Esophagus (tissue), 2 donors: ENCODE data around the gene NAP1L1. TPM values are rescaled to one million over a fixed set of nuclear protein-coding genes. Genes with fewer than 3 reads are reported as not detected.
A peak's percentile ranks its signal among the peaks of the same experiment; 100 is the strongest.

Experiments used
- H3K27ac ChIP-seq, 2 donors: one replicate each; pipeline ENCODE4 v1.5.1; 2013; ENCODE audit warnings: low read depth in 2 of 2, mild to moderate bottlenecking in 2 of 2, inconsistent platforms in 1 of 2, low read length in 1 of 2, moderate library complexity in 1 of 2
- H3K27me3 ChIP-seq, 2 donors: one replicate each; pipeline ENCODE4 v1.6.1; 2013; ENCODE audit warnings: low read length in 2 of 2, control low read depth in 1 of 2, mild to moderate bottlenecking in 1 of 2; ENCODE audit not compliant: insufficient read depth in 2 of 2, control insufficient read depth in 1 of 2
- H3K36me3 ChIP-seq, 2 donors: one replicate each; pipeline ENCODE4 v1.6.1; 2013; ENCODE audit warnings: low read length in 1 of 2; ENCODE audit not compliant: control insufficient read depth in 2 of 2, insufficient read depth in 2 of 2
- H3K4me1 ChIP-seq, 2 donors: one replicate each; pipeline ENCODE4 v1.6.1; 2013; ENCODE audit warnings: low read length in 1 of 2; ENCODE audit not compliant: control insufficient read depth in 2 of 2, insufficient read depth in 2 of 2
- H3K4me3 ChIP-seq, 2 donors: one replicate each; pipeline ENCODE4 v1.5.1; 2013; ENCODE audit warnings: low read length in 2 of 2, mild to moderate bottlenecking in 2 of 2, low read depth in 1 of 2, moderate library complexity in 1 of 2
- H3K9me3 ChIP-seq, 2 donors: one replicate each; pipeline ENCODE4 v1.6.1; 2013; ENCODE audit warnings: mild to moderate bottlenecking in 2 of 2, low read depth in 1 of 2, low read length in 1 of 2, moderate library complexity in 1 of 2; ENCODE audit not compliant: control insufficient read depth in 2 of 2, insufficient read depth in 1 of 2
- whole genome bisulfite sequencing, 2 donors: extraction: QIAGEN DNeasy Blood & Tissue Kit; methylation state at CpG; one replicate each; pipeline ENCODE4 v1.1.7; 2013; 5-methylcytosine and 5-hydroxymethylcytosine counted together
- polyA plus RNA-seq, 2 donors: library from polyadenylated mRNA; stranded (reverse); fragments of 200-250 nt; gene quantifications; one replicate each; pipeline ENCODE4 v1.2.3, GENCODE V29; 2013
- donor health status: healthy with polysubstance abuse.
- donor health status: Bipolar disorder and iron deficiency.

Gene NAP1L1
- polyA plus RNA-seq, 2 donors, result 100 to 145 TPM

DNA sequence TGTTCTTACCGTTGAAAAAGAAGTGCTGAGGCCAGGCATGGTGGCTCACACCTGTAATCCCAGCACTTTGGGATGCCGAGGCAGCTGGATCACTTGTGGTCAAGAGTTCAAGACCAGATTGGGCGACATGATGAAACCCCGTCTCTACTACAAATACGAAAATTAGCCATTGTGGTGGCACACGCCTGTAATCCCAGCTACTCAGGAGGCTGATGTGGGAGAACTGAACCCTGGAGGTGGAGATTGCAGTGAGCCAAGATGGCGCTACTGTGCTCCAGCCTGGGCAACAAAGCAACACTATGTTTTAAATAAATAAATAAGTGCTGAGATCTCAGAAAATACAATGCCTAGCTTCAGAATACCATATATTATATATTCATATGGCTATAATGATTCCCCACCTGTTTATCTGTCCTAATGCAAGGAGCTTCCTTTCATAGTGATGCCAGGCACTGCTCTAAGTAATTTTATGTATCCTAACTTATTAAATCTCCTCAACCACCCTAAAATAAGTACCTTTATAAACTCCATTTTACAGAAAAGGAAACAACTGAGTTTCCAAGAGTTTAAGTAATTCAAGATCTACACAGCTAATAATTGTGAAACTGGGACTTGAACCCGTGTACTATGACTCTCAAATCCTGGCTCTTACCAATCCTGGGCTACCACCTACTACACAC is 60.2 kb downstream of the NAP1L1 start:
- peaks cover 0 to 3% of the 10 kb centered on the region in 2 donors for H3K4me1 ChIP-seq
- H3K36me3 ChIP-seq, result no peaks in the 10 kb centered on the region
- no peak overlapping the region for H3K27ac ChIP-seq
- no peaks in the 10 kb centered on the region for H3K9me3 ChIP-seq
- no peaks in the 10 kb centered on the region for H3K27me3 ChIP-seq
- H3K4me3 ChIP-seq, result no peak overlapping the region
- WGBS, 2 donors, result 89 to 93% methylated on average over 8 of the region's 8 CpGs

- WGBS, 2 donors, result 89 to 96% methylated on average over 2 of the region's 2 CpGs
- Histone ChIP-seq H3K27me3 (no peaks in the 10 kb centered on the region), H3K9me3 (no peaks in the 10 kb centered on the region), H3K36me3 (no peaks in the 10 kb centered on the region), H3K4me1 (peaks cover 0 to 3% of the 10 kb centered on the region in 2 donors), H3K27ac (peak overlapping the region in 1 of 2 donors; percentile 10), H3K4me3 (no peak overlapping the region)
Measured at GRCh38 chr12:76023069-76023690, 61.3 kb downstream of the NAP1L1 start.

GRCh38 chr12:76022506-76022905 is 62.0 kb downstream of the NAP1L1 start:
- WGBS, 2 donors, result 90 to 91% methylated on average over 3 of the region's 3 CpGs
- H3K9me3 ChIP-seq, result no peaks in the 10 kb centered on the region
- peaks cover 0 to 3% of the 10 kb centered on the region in 2 donors for H3K4me1 ChIP-seq
- no peak overlapping the region for H3K4me3 ChIP-seq
- no peaks in the 10 kb centered on the region for H3K27me3 ChIP-seq
- H3K27ac ChIP-seq, result no peak overlapping the region
- no peaks in the 10 kb centered on the region for H3K36me3 ChIP-seq

GRCh38 chr12:76020731-76021672 is 63.5 kb downstream of the NAP1L1 start:
- Histone ChIP-seq H3K36me3 (no peaks in the 10 kb centered on the region), H3K27me3 (no peaks in the 10 kb centered on the region), H3K4me1 (peaks cover 0 to 3% of the 10 kb centered on the region in 2 donors), H3K4me3 (no peak overlapping the region), H3K27ac (peak overlapping the region; percentile 11 to 76), H3K9me3 (no peaks in the 10 kb centered on the region)
- WGBS, 2 donors, result 40 to 55% methylated on average over 15 of the region's 15 CpGs

GRCh38 chr12:76020281-76020680 is 64.2 kb downstream of the NAP1L1 start:
- WGBS, 2 donors, result 39 to 63% methylated on average over 5 of the region's 5 CpGs
- Histone ChIP-seq H3K27ac (peak overlapping the region; percentile 76 to 87), H3K27me3 (no peaks in the 10 kb centered on the region), H3K36me3 (no peaks in the 10 kb centered on the region), H3K4me3 (no peak overlapping the region), H3K9me3 (no peaks in the 10 kb centered on the region), H3K4me1 (peaks cover 0 to 3% of the 10 kb centered on the region in 2 donors)

GRCh38 chr12:76018672-76019071 is 65.8 kb downstream of the NAP1L1 start:
- H3K4me3 ChIP-seq, result no peak overlapping the region
- no peaks in the 10 kb centered on the region for H3K9me3 ChIP-seq
- H3K4me1 ChIP-seq, result peaks cover 0 to 3% of the 10 kb centered on the region in 2 donors
- H3K36me3 ChIP-seq, result no peaks in the 10 kb centered on the region
- no peaks in the 10 kb centered on the region for H3K27me3 ChIP-seq
- H3K27ac ChIP-seq, result no peak overlapping the region
- WGBS, 2 donors, result 67 to 83% methylated on average over 1 of the region's 1 CpG

GRCh38 chr12:76018111-76018510 is 66.4 kb downstream of the NAP1L1 start:
- Histone ChIP-seq H3K4me1 (peaks cover 0 to 3% of the 10 kb centered on the region in 2 donors), H3K27me3 (no peaks in the 10 kb centered on the region), H3K27ac (no peak overlapping the region), H3K9me3 (no peaks in the 10 kb centered on the region), H3K4me3 (no peak overlapping the region), H3K36me3 (no peaks in the 10 kb centered on the region)
- WGBS, 2 donors, result 78% methylated on average over 6 of the region's 6 CpGs

DNA sequence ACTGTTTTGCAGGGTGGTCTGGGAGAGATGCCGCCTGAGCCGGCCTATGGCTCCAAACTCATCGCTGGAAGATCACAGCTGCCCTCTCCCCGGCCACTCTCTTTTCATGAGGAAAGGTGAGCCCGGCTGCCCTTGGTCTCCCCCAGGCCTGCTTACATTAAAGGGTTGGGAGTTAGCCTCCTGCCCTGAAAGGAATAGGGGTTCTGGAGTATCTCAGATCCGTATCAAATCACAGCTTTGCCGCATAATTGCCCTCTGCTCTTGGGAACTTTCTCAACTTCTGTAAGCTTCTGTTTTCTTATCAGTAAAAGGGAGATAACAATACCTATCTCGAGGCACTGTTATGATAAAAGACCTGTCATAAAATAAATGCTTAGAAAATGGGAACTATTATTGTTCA is 70.5 kb downstream of the NAP1L1 start:
- Histone ChIP-seq H3K36me3 (no peaks in the 10 kb centered on the region), H3K4me3 (no peak overlapping the region), H3K27me3 (no peaks in the 10 kb centered on the region), H3K4me1 (no peaks in the 10 kb centered on the region), H3K9me3 (no peaks in the 10 kb centered on the region), H3K27ac (no peak overlapping the region)
- WGBS, 2 donors, result 81 to 91% methylated on average over 8 of the region's 8 CpGs

DNA sequence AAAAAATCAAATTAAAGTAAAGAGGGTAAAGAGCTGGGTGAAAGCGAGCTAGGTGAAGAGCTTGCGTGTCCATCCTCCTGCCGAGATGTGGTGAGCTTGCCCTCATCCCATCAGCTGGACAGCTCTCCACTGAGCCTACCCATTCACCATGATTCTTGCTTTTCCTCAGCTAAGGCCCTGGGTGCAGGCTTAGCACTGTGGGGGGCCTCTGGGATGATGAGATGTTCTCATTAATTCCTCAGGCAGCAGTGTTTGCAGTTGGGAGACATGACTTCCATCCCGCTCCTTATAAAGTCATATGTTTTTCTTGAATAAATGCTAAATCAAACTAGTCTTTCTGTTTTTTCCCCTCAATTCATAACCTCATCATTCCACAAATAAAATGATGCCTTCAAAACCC is 70.9 kb downstream of the NAP1L1 start:
- no peak overlapping the region for H3K27ac ChIP-seq
- H3K4me3 ChIP-seq, result no peak overlapping the region
- H3K9me3 ChIP-seq, result no peaks in the 10 kb centered on the region
- no peaks in the 10 kb centered on the region for H3K4me1 ChIP-seq
- H3K27me3 ChIP-seq, result no peaks in the 10 kb centered on the region
- WGBS, 2 donors, result 94 to 99% methylated on average over 4 of the region's 4 CpGs
- H3K36me3 ChIP-seq, result no peaks in the 10 kb centered on the region
